GM12874 (cell line): ENCODE results near the gene RALGPS1.

Experiments
- TF ChIP-seq, protein P1 (sequence below): IDR thresholded peaks from 2 replicates; pipeline ENCODE4 v1.5.1; 2011; ENCODE audit warnings: low read depth, mild to moderate bottlenecking, control low read depth, low read length, moderate library complexity; ENCODE audit not compliant: insufficient read depth

The RALGPS1 gene

DNA sequence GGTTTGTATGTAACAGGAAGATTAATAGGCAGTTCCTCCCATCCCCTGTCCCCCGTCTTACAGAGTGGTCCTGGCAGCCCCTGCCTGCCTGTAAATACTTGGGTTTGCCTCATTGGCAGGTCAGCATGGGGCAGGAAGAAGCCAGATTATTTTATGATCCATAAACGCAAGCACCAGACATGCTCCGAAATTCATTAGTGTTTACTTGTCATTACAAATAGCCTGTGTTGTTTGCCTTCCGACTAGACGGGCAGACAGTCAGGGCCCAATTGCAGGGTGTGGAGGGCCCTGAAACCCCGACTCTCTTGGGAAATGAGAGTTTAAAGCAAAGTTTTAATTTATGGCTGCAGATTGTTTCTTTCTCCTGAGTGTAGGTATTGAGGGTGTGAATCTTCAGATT, 97.2 kb downstream of the RALGPS1 start:
- TF ChIP-seq, protein P1, sequence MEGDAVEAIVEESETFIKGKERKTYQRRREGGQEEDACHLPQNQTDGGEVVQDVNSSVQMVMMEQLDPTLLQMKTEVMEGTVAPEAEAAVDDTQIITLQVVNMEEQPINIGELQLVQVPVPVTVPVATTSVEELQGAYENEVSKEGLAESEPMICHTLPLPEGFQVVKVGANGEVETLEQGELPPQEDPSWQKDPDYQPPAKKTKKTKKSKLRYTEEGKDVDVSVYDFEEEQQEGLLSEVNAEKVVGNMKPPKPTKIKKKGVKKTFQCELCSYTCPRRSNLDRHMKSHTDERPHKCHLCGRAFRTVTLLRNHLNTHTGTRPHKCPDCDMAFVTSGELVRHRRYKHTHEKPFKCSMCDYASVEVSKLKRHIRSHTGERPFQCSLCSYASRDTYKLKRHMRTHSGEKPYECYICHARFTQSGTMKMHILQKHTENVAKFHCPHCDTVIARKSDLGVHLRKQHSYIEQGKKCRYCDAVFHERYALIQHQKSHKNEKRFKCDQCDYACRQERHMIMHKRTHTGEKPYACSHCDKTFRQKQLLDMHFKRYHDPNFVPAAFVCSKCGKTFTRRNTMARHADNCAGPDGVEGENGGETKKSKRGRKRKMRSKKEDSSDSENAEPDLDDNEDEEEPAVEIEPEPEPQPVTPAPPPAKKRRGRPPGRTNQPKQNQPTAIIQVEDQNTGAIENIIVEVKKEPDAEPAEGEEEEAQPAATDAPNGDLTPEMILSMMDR, result no peak

DNA sequence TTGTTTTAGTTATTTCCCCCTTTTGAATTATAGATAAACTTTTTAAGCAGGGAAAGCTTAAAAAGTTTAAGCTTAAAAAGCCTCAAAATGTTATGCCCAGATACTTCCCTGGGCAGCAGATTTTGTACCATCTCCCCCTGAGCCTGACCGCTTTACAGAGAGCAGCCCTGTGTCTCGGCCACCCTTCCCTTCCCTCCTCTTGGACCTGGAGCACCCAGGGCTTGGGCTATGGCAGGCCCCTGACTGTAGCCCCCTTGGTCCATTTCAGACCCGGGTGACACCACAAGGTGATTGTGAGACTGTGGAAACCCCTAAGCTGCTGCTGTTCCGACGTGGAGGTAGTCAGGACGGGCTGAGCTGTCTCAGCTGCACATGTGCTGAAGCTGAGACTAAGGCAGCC, 97.7 kb downstream of the RALGPS1 start:
- TF ChIP-seq, protein P1, result no peak

DNA sequence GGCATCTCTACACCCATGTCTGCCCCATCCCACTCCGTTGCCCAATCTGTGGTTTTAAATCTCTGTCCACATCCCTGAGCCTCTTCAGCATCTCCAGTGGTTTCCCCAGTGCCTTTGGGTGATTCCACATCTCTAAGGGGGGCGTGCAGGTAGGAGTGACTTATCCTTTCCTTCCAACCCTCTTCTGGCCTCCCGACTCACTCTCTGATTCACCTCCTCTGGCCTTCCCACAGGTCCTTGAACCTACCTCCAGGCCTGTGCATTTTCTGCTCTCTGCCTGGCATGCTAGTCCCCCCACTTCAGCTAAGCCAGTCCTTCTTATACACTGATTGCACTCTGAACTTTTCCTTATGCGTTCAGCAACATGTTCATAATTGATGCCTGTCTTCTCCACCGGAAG, 99.0 kb downstream of the RALGPS1 start:
- TF ChIP-seq, protein P1, result no peak

DNA sequence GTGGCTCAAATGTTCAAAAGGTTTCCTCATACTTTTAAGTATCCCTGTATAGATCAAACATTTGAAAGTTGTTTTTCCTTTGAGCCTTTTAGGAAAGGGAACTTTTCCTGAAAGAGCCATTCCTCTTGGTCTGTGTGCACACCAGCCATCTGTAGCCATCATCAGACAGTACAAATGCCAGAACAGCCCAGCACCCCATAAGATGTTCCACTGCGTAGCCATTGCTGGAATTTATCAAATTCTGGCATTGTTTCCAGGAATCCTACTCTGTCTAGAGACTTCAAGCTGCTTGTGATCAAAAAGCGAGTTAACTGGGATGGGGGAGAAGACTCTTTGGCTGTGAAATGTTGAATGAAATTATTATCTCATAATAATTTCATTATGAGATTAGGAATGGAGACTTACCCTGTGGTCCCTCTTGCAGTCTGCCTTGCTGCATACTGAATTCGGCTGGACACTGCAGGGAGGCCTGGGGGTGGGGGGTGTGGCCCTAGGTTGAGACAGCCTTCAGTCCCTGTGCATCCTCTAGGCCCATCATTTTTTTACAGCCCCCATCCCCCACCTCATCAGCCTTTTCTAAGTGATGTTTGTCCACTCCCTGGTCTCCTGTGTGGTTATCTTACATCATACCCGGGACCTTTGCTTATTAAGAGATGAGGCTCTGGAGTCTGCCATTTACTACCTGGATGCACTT, 99.8 kb downstream of the RALGPS1 start:
- TF ChIP-seq, protein P1, result no peak

DNA sequence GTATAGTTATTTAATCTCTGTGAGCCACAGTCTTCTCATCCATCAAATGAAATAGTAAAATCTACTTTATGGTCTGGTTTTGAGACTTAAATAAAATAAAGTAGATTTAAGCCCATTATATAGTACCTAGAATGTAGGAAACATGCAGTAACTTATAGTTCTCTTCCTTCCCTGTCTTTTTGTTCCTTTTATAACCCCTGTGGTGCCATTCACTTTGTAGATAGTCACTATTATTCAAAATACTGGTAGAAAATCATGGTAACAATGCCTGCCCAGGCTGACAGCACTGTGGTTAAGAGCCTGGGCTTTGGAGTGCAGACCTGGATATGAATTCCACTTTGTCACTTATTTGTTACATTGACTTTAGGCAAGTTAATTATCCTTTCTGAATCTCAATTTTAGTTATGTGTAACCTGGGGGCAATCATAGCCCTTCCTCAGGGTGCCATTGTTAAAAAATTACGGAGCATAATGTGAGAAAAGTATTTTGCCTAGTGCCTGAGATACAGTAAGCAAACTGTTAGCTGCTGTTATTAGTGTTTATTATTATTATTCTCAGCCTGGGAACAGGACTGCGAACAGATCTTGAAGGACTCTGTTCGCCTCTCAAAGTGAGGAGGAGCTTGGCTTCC, 100.4 kb downstream of the RALGPS1 start:
- TF ChIP-seq, protein P1, result no peak

DNA sequence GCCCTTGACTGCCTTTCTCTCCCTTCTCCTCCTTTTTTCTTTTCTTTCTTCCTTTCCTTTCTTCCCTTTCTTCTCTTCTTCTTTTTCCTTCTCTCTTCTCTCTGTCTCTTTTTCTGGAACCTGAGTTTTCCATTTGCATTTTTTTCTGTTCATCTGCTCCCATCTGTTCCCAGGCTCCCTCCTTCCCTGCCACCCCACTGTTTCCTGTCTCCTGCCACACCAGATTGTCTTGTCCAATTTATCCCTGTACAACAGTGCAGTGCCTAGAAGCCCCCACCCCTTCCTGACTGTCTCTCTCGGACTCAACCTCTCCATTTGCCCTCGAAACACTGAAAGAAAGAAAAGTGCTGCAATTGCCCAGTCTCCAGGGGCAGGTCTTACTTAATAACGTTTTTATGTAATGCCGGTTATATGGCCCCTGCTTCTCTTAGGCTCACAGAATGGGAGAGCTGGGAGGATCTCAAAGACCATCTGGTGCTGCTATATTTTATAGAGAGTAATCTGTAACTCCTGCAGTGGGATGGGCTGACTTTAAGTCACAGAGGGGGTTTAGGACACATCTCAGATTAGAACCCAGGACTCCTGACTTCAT, 101.4 kb downstream of the RALGPS1 start:
- TF ChIP-seq, protein P1, result no peak

DNA sequence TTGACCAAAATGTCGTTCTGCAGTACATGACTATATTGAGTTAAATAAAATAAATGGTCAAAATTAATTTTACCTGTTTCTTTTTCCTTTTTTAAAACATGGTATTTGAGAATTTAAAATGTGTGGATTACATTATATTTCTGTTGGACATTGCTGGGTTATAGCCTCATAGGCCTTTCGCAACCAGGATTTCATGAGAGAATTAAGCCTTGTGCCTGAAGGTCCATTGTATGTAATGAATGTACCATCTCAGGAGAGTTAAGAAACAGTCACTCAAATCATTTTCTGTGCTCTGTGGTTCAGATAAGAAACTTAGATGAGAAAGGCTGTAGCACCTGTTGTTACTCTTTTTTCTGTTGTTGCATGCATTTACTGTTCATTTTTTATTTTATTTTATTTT, 104.4 kb downstream of the RALGPS1 start:
- TF ChIP-seq, protein P1, result no peak
